ENCODE measurements around the gene SDK1.
"Not testable (repeated sequence)": the region's sequence is repeated elsewhere in the genome, so short reads cannot be mapped to it uniquely, and the experiment has no call there.

SDK1 gene

DNA sequence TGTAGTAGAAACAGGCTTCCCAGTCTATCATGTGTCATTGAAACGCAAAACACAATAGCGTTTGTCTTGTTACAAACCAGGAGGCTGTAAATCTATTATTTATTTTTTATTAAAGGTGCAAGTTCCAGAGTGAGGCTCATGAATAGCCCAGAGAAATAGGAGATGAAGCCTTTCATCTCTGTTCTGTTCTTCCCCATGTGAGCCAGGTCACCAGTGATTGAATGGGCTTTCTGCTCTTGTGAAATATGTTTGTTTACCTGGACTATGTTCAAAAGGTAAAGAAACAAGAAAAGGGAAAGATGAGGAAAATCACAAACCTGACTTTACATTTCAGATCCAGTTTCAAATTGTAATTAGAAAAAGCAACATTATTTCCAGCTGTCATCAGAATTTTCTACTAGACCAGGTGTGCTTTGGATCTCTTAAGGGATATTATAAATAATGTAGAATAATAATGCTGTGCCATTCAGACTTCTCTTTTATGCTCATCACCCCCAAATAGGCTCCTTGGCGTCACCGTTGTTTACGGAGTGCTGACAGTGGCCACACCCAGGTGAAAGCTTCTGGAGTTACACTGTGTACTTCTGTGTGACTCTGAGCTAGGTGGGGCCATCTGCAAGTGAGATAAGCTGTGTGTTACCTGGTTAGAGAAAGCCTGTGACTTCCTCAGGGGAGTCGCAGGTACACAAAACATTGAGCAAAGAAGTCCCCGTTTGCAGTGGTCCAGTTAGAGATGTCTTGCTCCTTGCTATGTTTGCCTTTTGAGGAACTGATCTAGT lies 274.9 kb downstream of the SDK1 start:
- H3K27ac Mint-ChIP-seq (ENCODE audit: low read depth) = no peak overlapping the region
- H3K27me3 Mint-ChIP-seq = peaks cover 55% of the 10 kb centered on the region
- no peak for DNase-seq (ENCODE audit: low spot score in 2 of 2)
- H3K4me1 Mint-ChIP-seq = no peaks in the 10 kb centered on the region
- no peak for ATAC-seq (replicated peaks; ENCODE audit: extremely low read depth, poor library complexity, severe bottlenecking)
- H3K4me3 Mint-ChIP-seq = no peak overlapping the region
- H3K36me3 Mint-ChIP-seq (ENCODE audit: insufficient read depth) = peaks cover 2% of the 10 kb centered on the region
- H3K9me3 Mint-ChIP-seq = peaks cover 16% of the 10 kb centered on the region

DNA sequence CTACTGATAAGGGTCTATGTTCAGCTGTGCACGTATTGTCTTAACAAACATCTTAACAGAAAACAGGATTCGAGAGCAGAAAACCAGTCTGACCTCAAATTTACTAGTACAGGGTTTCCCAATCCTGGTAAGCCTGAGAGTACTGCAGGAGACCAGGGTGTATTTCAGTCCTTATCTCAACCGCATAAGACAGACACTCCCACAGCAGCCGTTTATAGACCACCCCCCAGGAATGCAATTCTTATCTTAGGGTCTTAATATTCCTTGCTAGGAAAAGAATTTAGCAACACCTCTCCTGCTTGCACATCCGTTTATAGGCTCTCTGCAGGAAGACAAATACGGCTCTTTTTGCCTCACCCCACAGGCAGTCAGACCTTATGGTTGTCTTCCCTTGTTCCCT lies 277.3 kb downstream of the SDK1 start:
- no peaks in the 10 kb centered on the region for H3K36me3 Mint-ChIP-seq (ENCODE audit: insufficient read depth)
- peaks cover 16% of the 10 kb centered on the region for H3K9me3 Mint-ChIP-seq
- H3K27me3 Mint-ChIP-seq = peaks cover 38% of the 10 kb centered on the region
- DNase-seq (ENCODE audit: low spot score in 2 of 2) = no peak
- no peak overlapping the region for H3K27ac Mint-ChIP-seq (ENCODE audit: low read depth)
- H3K4me3 Mint-ChIP-seq = no peak overlapping the region
- H3K4me1 Mint-ChIP-seq = no peaks in the 10 kb centered on the region
- ATAC-seq (replicated peaks; ENCODE audit: extremely low read depth, poor library complexity, severe bottlenecking) = no peak

DNA sequence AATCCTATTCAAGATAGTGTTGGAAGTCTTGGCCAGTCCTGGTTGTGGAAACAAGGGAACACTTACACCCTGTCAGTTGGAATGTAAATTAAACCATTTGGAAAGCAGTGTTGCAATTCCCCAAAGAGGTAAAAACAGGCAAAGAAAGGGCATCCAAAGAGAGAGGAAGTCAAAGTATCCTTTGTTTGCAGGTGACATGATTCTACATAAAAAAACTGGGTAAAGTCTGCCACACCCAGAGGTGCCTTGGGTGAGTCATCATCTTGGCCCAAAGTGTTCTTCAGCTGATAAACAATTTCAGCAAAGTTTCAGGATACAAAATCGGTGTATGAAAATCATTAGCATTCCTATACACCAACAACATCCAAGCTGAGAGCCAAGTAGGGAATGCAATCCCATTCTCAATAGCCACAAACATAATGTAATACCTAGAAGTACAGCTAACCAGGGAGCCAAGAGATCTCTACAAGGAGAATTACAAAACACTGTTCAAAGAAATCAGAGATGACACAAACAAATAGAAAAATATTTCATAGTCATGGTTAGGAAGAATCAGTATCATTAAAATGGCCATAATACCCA lies 278.7 kb downstream of the SDK1 start:
- Mint-ChIP-seq H3K4me3 (no peak overlapping the region), H3K27ac (ENCODE audit: low read depth) (no peak overlapping the region), H3K4me1 (no peaks in the 10 kb centered on the region), H3K36me3 (ENCODE audit: insufficient read depth) (peaks cover 1% of the 10 kb centered on the region), H3K9me3 (peaks cover 16% of the 10 kb centered on the region), H3K27me3 (peaks cover 26% of the 10 kb centered on the region)
- DNase-seq (ENCODE audit: low spot score in 2 of 2) = no peak
- no peak for ATAC-seq (replicated peaks; ENCODE audit: extremely low read depth, poor library complexity, severe bottlenecking)

DNA sequence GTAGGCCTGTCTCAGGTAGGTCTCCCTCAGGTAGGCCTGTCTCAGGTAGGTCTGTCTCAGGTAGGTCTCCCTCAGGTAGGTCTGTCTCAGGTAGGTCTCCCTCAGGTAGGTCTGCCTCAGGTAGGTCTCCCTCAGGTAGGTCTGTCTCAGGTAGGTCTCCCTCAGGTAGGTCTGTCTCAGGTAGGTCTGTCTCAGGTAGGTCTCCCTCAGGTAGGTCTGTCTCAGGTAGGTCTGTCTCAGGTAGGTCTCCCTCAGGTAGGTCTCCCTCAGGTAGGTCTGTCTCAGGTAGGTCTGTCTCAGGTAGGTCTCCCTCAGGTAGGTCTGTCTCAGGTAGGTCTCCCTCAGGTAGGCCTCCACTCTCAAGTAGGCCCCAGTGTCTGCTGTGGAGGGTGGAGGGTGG lies 281.1 kb downstream of the SDK1 start:
- peaks cover 12% of the 10 kb centered on the region for H3K9me3 Mint-ChIP-seq
- not testable (repeated sequence) for H3K36me3 Mint-ChIP-seq (ENCODE audit: insufficient read depth); H3K27ac Mint-ChIP-seq (ENCODE audit: low read depth); DNase-seq (ENCODE audit: low spot score in 2 of 2); ATAC-seq (replicated peaks; ENCODE audit: extremely low read depth, poor library complexity, severe bottlenecking); H3K4me1 Mint-ChIP-seq; H3K27me3 Mint-ChIP-seq; H3K4me3 Mint-ChIP-seq

DNA sequence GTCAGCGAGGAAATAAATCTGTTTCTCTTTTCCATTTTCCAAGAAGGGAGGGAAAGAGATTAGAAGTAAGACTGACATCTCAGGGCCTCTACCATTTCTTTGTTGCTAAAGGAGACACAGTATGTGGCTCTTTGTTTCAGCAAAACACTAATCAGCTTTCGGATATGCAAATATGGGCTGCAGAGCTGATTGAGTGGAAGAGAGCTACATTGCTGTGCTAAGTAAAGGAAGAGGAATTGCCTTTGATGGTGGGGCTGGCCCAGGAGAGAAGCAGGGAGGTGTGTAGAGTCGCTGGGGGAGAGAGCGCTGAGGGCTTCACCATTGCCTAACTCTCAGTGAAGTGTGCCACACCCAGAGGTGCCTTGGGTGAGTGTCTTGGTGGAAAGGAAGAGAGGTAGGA lies 284.8 kb downstream of the SDK1 start:
- Mint-ChIP-seq H3K4me1 (no peaks in the 10 kb centered on the region), H3K27me3 (no peaks in the 10 kb centered on the region), H3K36me3 (ENCODE audit: insufficient read depth) (peaks cover 1% of the 10 kb centered on the region), H3K27ac (ENCODE audit: low read depth) (no peak overlapping the region), H3K4me3 (no peak overlapping the region), H3K9me3 (no peaks in the 10 kb centered on the region)
- ATAC-seq (replicated peaks; ENCODE audit: extremely low read depth, poor library complexity, severe bottlenecking) = no peak
- DNase-seq (ENCODE audit: low spot score in 2 of 2) = no peak

DNA sequence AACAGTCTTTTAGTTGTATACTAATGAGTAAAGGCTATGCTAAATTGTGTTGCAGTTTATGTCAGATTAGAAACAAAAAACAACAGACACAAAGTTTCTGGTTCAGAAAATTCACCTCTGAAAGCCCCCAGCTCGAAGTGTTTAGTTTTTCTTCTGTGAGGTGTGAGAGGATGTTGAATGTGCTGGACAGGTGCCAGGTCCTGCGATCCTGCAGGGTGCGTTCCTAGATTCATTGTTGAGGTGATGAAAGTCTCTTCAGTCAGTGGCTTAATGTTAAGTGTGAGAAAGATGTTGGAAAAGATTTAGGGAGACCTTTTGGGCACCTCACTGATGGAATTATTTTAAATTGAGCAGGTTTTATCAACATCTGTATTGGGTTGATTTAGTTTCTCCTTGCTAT lies 287.3 kb downstream of the SDK1 start:
- no peaks in the 10 kb centered on the region for H3K9me3 Mint-ChIP-seq
- no peak overlapping the region for H3K27ac Mint-ChIP-seq (ENCODE audit: low read depth)
- ATAC-seq (replicated peaks; ENCODE audit: extremely low read depth, poor library complexity, severe bottlenecking) (no peak), DNase-seq (ENCODE audit: low spot score in 2 of 2) (no peak)
- H3K4me1 Mint-ChIP-seq = no peaks in the 10 kb centered on the region
- H3K4me3 Mint-ChIP-seq = no peak overlapping the region
- peaks cover 1% of the 10 kb centered on the region for H3K36me3 Mint-ChIP-seq (ENCODE audit: insufficient read depth)
- H3K27me3 Mint-ChIP-seq = peaks cover under 1% of the 10 kb centered on the region

DNA sequence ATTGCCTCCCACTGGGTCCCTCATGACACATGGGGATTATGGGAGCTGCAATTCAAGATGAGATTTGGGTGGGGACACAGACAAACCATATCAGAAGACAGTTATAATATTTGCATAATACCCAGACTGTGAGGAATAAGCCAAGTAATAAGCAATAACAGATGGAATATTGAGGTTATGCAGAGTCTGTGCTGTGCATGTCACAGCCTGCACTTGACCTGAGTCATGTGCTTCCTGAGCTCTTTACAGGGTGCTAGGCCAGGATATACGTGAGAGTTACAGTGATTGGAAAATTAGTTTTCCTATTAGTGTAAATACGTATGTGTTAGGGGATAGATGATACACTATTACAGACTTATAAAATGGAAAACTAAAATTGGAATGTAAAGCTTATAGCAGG lies 288.7 kb downstream of the SDK1 start:
- peaks cover 15% of the 10 kb centered on the region for H3K27me3 Mint-ChIP-seq
- no peaks in the 10 kb centered on the region for H3K36me3 Mint-ChIP-seq (ENCODE audit: insufficient read depth)
- H3K4me3 Mint-ChIP-seq = no peak overlapping the region
- DNase-seq (ENCODE audit: low spot score in 2 of 2) (no peak), ATAC-seq (replicated peaks; ENCODE audit: extremely low read depth, poor library complexity, severe bottlenecking) (no peak)
- no peaks in the 10 kb centered on the region for H3K4me1 Mint-ChIP-seq
- H3K27ac Mint-ChIP-seq (ENCODE audit: low read depth) = no peak overlapping the region
- H3K9me3 Mint-ChIP-seq = no peaks in the 10 kb centered on the region

DNA sequence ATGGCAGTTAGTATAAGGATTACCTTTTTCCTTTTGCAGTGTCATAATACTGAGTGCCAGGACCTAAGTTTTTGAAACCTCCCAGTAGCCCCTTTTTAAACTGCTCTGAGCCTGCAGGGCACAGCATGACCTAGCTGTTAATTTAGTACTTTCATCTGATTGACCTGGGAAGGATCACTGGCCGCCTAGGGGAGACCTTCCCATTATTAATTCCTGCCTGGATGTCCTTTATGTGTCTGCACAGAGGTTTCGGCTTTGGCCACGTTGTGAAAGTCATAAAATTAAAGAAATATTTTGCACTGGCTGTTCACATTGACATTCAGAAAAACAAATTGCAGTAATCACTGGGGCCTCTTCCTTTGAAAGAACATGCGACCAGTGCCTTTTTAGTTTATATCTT lies 290.2 kb downstream of the SDK1 start:
- H3K4me1 Mint-ChIP-seq = no peaks in the 10 kb centered on the region
- no peak overlapping the region for H3K4me3 Mint-ChIP-seq
- peaks cover 23% of the 10 kb centered on the region for H3K27me3 Mint-ChIP-seq
- no peaks in the 10 kb centered on the region for H3K36me3 Mint-ChIP-seq (ENCODE audit: insufficient read depth)
- no peak for DNase-seq (ENCODE audit: low spot score in 2 of 2)
- H3K9me3 Mint-ChIP-seq = no peaks in the 10 kb centered on the region
- no peak for ATAC-seq (replicated peaks; ENCODE audit: extremely low read depth, poor library complexity, severe bottlenecking)
- no peak overlapping the region for H3K27ac Mint-ChIP-seq (ENCODE audit: low read depth)

DNA sequence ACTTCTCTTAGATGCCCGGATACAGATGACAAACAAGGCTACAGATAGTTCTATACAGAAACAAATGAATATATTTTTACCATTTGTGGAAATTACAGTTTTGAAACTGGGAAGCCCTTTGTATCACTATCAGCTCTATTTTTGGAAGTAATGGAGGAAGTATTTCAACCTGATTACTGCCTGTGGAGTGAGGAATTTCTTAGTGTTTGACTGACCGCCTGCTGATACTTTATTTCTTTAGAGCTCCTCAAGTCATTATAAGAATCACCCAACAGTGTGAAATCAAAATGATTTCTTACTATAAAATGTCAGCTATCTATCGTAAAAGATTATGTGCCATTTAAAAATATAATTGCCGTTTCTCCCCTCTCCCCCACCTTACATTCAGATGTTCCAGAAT lies 290.9 kb downstream of the SDK1 start:
- H3K4me3 Mint-ChIP-seq = no peak overlapping the region
- H3K27ac Mint-ChIP-seq (ENCODE audit: low read depth) = no peak overlapping the region
- no peaks in the 10 kb centered on the region for H3K4me1 Mint-ChIP-seq
- ATAC-seq (replicated peaks; ENCODE audit: extremely low read depth, poor library complexity, severe bottlenecking) (no peak), DNase-seq (ENCODE audit: low spot score in 2 of 2) (no peak)
- peaks cover 30% of the 10 kb centered on the region for H3K27me3 Mint-ChIP-seq
- no peaks in the 10 kb centered on the region for H3K9me3 Mint-ChIP-seq
- H3K36me3 Mint-ChIP-seq (ENCODE audit: insufficient read depth) = no peaks in the 10 kb centered on the region

DNA sequence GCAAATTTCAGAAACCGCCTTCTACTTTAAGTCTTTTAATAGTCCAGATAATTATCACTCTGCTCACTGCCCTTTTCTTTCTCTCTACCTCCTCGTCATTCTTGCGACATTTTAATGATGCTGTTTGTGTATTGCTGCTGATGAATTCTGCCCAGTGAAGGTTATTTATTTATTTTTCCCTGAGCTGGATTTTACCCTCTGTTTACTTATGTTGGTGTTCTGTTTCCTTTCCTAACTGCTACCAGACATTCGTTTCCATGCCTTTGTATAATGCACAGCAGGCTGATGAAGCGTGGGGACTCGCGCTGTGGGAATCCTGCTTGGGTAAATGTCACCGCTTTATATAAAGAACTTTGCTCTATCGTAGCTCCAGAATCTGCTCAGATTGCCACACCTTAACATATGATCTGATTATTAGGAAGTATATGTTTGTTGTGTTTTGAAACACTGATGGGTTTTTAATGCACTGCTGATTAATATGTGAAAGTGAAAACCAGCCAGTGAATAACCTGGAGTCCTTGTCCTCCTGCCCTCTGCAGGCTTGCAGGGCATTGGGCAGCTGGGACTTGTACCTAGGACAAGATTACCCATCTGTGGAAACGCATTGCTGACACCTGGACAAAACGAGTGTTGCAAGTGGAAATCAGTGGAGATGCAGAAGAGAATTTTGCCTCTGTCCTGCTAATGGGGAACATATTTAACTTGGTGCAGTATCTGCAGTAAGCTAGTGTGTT lies 291.5 kb downstream of the SDK1 start:
- no peaks in the 10 kb centered on the region for H3K4me1 Mint-ChIP-seq
- peaks cover 30% of the 10 kb centered on the region for H3K27me3 Mint-ChIP-seq
- H3K9me3 Mint-ChIP-seq = no peaks in the 10 kb centered on the region
- H3K4me3 Mint-ChIP-seq = no peak overlapping the region
- H3K36me3 Mint-ChIP-seq (ENCODE audit: insufficient read depth) = no peaks in the 10 kb centered on the region
- DNase-seq (ENCODE audit: low spot score in 2 of 2) (no peak), ATAC-seq (replicated peaks; ENCODE audit: extremely low read depth, poor library complexity, severe bottlenecking) (no peak)
- H3K27ac Mint-ChIP-seq (ENCODE audit: low read depth) = no peak overlapping the region

DNA sequence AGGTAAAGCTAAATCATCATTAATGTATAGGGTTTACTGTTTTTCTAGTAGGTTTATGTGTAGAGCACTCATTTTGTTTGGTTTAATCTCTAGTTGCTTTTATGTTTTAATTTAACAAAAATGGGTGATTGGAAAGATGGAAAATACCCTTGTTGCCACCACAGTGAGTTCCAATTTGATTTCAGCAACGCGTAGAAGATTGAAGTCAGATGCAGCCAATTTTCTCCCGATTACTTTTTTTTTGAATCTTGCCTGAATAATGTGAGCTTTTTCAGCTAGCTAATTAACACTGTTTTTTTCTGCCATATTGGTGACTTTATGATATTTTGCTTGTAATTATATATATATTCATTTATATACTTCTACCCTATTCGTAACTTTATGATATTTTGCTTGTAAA lies 293.8 kb downstream of the SDK1 start:
- H3K4me1 Mint-ChIP-seq = no peaks in the 10 kb centered on the region
- H3K27ac Mint-ChIP-seq (ENCODE audit: low read depth) = no peak overlapping the region
- ATAC-seq (replicated peaks; ENCODE audit: extremely low read depth, poor library complexity, severe bottlenecking) = no peak
- H3K4me3 Mint-ChIP-seq = no peak overlapping the region
- H3K27me3 Mint-ChIP-seq = peaks cover 30% of the 10 kb centered on the region
- DNase-seq (ENCODE audit: low spot score in 2 of 2) = no peak
- no peaks in the 10 kb centered on the region for H3K36me3 Mint-ChIP-seq (ENCODE audit: insufficient read depth)
- H3K9me3 Mint-ChIP-seq = no peaks in the 10 kb centered on the region

DNA sequence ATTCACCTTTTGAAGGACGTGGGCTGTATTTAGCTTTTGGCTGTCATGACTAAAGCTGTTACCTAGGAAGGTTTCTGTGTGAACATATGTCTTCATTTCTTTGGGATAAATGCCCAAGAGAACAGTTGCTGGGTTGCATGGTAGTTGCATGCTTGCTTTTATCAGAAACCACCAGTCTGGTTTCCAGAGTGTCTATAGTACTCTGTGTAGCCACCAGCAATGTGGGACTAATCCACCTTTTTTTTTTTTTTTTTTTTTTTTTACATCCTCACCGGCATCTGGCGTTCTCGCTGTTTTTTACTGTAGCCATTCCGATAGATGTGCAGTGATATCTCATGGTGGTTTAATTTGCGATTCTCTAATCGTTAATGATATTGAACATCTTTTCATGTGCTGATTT lies 297.8 kb downstream of the SDK1 start:
- Mint-ChIP-seq H3K27ac (ENCODE audit: low read depth) (no peak overlapping the region), H3K4me3 (no peak overlapping the region), H3K27me3 (peaks cover 28% of the 10 kb centered on the region), H3K36me3 (ENCODE audit: insufficient read depth) (no peaks in the 10 kb centered on the region), H3K9me3 (no peaks in the 10 kb centered on the region), H3K4me1 (no peaks in the 10 kb centered on the region)
- DNase-seq (ENCODE audit: low spot score in 2 of 2) (no peak), ATAC-seq (replicated peaks; ENCODE audit: extremely low read depth, poor library complexity, severe bottlenecking) (no peak)

DNA sequence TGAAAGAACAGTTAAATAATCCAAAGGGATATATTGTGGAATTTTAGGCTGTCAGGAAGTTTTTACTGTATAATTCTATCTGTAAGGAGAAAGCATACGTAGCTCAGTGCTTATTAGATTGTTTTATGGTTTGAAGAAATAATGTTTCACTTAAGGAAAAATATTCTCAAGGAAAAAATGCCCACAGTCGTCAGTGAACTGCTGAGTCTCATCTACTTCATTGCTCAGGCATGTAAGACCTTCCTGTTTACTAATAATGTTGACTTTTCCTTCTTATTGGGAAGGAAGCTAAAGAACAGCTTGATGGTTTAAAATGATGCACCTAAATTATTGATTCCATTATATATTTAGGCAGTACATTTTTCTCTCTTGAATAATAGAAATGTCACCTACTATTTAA lies 304.2 kb downstream of the SDK1 start:
- H3K36me3 Mint-ChIP-seq (ENCODE audit: insufficient read depth) = no peaks in the 10 kb centered on the region
- H3K27ac Mint-ChIP-seq (ENCODE audit: low read depth) = no peak overlapping the region
- peaks cover 42% of the 10 kb centered on the region for H3K27me3 Mint-ChIP-seq
- peaks cover 6% of the 10 kb centered on the region for H3K9me3 Mint-ChIP-seq
- DNase-seq (ENCODE audit: low spot score in 2 of 2) (no peak), ATAC-seq (replicated peaks; ENCODE audit: extremely low read depth, poor library complexity, severe bottlenecking) (no peak)
- no peak overlapping the region for H3K4me3 Mint-ChIP-seq
- H3K4me1 Mint-ChIP-seq = no peaks in the 10 kb centered on the region

All from central memory CD8-positive, alpha-beta T cell (primary cell).